GM12865 (cell line): ENCODE results near the gene RNF186.

ENCODE experiments used
- DNase-seq: peaks from one replicate; pipeline ENCODE4 v3.0.0; 2010; ENCODE audit warnings: low read depth
- H3K4me3 ChIP-seq: 2 replicates; pipeline ENCODE4 v1.5.1; 2011; ENCODE audit warnings: mild to moderate bottlenecking, low read depth, low read length, control low read depth
- CTCF ChIP-seq: IDR thresholded peaks from 2 replicates; pipeline ENCODE4 v1.5.1; 2011; ENCODE audit warnings: low read length, control low read depth, low read depth, inconsistent platforms; ENCODE audit not compliant: insufficient read depth; ENCODE audit errors: missing control alignments

RNF186 gene

GRCh38 chr1:19814681-19815503, at the start of gene RNF186:
TSS of gene RNF186 (minus strand) at chr1:19815283. CDS start at chr1:19815101, 182 bp downstream.
- no peak within 1 kb of the TSS for H3K4me3 ChIP-seq
- DNase-seq, result no peak
- TF ChIP-seq CTCF, result no peak

GRCh38 chr1:19864570-19865160, 49.6 kb upstream of the RNF186 start:
- H3K4me3 ChIP-seq, result no peak overlapping the region
- DNase-seq, result no peak
- no peak for TF ChIP-seq CTCF

GRCh38 chr1:19862944-19863343, 47.9 kb upstream of the RNF186 start:
- H3K4me3 ChIP-seq, result no peak overlapping the region
- TF ChIP-seq CTCF, result no peak
- no peak for DNase-seq

- TF ChIP-seq CTCF, result no peak
- H3K4me3 ChIP-seq, result no peak overlapping the region
- no peak for DNase-seq
These were observed 46.9 kb upstream of the RNF186 start for GRCh38 chr1:19861842-19862530.

- no peak for DNase-seq
- H3K4me3 ChIP-seq, result no peak overlapping the region
- TF ChIP-seq CTCF, result no peak
These were observed 46.0 kb upstream of the RNF186 start for GRCh38 chr1:19861034-19861433.

GRCh38 chr1:19860418-19860817, 45.3 kb upstream of the RNF186 start:
- H3K4me3 ChIP-seq, result no peak overlapping the region
- DNase-seq, result no peak
- no peak for TF ChIP-seq CTCF
